Sigmoid colon (tissue), 7 donors: ENCODE data around the gene DNASE1L2. TPM values are rescaled to one million over a fixed set of nuclear protein-coding genes. Genes with fewer than 3 reads are reported as not detected.

Experiments
- DNase-seq: peaks from one replicate; pipeline ENCODE4 v3.0.0-alpha.2; 2019
- H3K27ac ChIP-seq, 4 donors: fragments of 200-600 bp; sonication (generic); one replicate each; pipeline ENCODE4 v1.5.1; 2016 to 2019; ENCODE audit warnings: mild to moderate bottlenecking in 1 of 4
- H3K27me3 ChIP-seq, 3 donors: fragments of 200-600 bp; sonication (generic); one replicate each; pipeline ENCODE4 v1.5.1; 2019; ENCODE audit warnings: mild to moderate bottlenecking in 1 of 3
- H3K36me3 ChIP-seq, 4 donors: fragments of 200-600 bp; sonication (generic); one replicate each; pipeline ENCODE4 v1.5.1; 2016 to 2019
- H3K4me1 ChIP-seq, 4 donors: fragments of 200-600 bp; sonication (generic); one replicate each; pipeline ENCODE4 v1.5.1; 2017 to 2019
- H3K4me3 ChIP-seq, 4 donors: fragments of 200-600 bp; sonication (generic); one replicate each; pipeline ENCODE4 v1.5.1; 2017 to 2019; ENCODE audit warnings: mild to moderate bottlenecking in 2 of 4, moderate library complexity in 1 of 4
- H3K9me3 ChIP-seq, 4 donors: fragments of 200-600 bp in 3 of 4; sonication (generic) in 3 of 4; one replicate each; pipeline versions ENCODE4 v1.5.1 to v1.6.1; 2013 to 2019
- CTCF ChIP-seq, 4 experiments: fragments of 450-650 bp in 3 of 4; fragments of 200-600 bp in 1 of 4; IDR thresholded peaks; one replicate each; pipeline ENCODE4 v1.5.1; 2016 to 2019; ENCODE audit warnings: antibody characterized with exemption in 4 of 4, mild to moderate bottlenecking in 3 of 4, moderate library complexity in 2 of 4
- EP300 ChIP-seq, 4 donors: sonication (generic); formaldehyde crosslinking; IDR thresholded peaks; one replicate each; pipeline ENCODE4 v1.6.1; 2017; ENCODE audit warnings: antibody characterized with exemption in 4 of 4
- POLR2A ChIP-seq, 2 donors: fragments of 450-650 bp; IDR thresholded peaks; one replicate each; pipeline ENCODE4 v1.6.1; 2016; ENCODE audit warnings: antibody characterized with exemption in 2 of 2, mild to moderate bottlenecking in 2 of 2, moderate library complexity in 2 of 2
- POLR2AphosphoS5 ChIP-seq, 4 donors: sonication (generic); formaldehyde crosslinking; IDR thresholded peaks; one replicate each; pipeline ENCODE4 v1.6.1; 2017; ENCODE audit warnings: antibody characterized with exemption in 4 of 4
- WGBS, 2 donors: extraction: QIAGEN DNeasy Blood & Tissue Kit; methylation state at CpG; one replicate each; pipeline ENCODE4 v1.1.7; 2013; 5-methylcytosine and 5-hydroxymethylcytosine counted together
- intact Hi-C: fragments of 100-400 bp; cut with DNase I; formaldehyde crosslinking; loops from one replicate; pipeline ENCODE4 v1.15.1; 2023
- polyA plus RNA-seq, 3 donors: library from polyadenylated mRNA; stranded (reverse); fragments of 200-250 nt; gene quantifications; one replicate each; pipeline ENCODE4 v1.2.3, GENCODE V29; 2013
- total RNA-seq, 4 donors: library from RNA; depleted of rRNA; stranded (reverse); fragments of >200 nt; gene quantifications; one replicate each; pipeline ENCODE4 v1.1.0, GENCODE V29; 2016
- donor health status: healthy with polysubstance abuse.
- donor health status: Bipolar disorder and iron deficiency.
- donor health status: healthy.

The DNASE1L2 gene
- total and polyA plus RNA-seq, 7 donors = 0.36 to 0.93 (median 0.82) TPM; not detected in 3

DNA sequence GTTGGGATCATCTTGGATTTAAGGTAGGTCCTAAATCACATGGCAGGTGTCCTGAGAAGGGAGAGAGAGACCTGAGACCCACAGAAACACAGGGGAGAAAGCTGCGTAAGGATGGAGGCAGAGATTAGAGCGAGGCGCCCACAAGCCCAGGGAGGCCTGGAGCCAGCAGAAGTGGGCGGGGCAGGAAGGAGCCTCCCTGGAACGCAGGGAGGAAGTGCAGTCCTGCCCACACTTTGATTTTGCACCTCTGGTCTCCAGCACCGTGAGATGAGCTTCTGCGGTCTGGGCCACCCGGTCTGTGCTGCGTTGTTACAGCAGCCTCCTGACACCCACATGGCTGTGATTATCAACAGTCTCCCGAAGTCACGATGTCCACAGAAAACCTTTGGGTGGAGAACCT is 6.4 kb downstream of the DNASE1L2 start:
- Histone ChIP-seq H3K4me1 (peaks cover 0 to 7% (median 6%) of the 10 kb centered on the region in 4 donors), H3K27ac (no peak overlapping the region), H3K36me3 (peaks cover 41 to 65% (median 50%) of the 10 kb centered on the region in 4 donors), H3K9me3 (no peaks in the 10 kb centered on the region), H3K4me3 (no peak overlapping the region), H3K27me3 (peaks cover 3 to 8% (median 6%) of the 10 kb centered on the region in 3 donors)
- DNase-seq = no peak
- intact Hi-C loops = no loop called here
- WGBS, 2 donors = 65 to 86% methylated on average over 11 of the region's 11 CpGs
- no peak for TF ChIP-seq POLR2AphosphoS5 (IDR thresholded peaks at IDR 0.05)
- TF ChIP-seq EP300 (IDR thresholded peaks at IDR 0.05) = no peak
- no peak for TF ChIP-seq CTCF (IDR thresholded peaks at IDR 0.05)
- TF ChIP-seq POLR2A (IDR thresholded peaks at IDR 0.05) = no peak

DNA sequence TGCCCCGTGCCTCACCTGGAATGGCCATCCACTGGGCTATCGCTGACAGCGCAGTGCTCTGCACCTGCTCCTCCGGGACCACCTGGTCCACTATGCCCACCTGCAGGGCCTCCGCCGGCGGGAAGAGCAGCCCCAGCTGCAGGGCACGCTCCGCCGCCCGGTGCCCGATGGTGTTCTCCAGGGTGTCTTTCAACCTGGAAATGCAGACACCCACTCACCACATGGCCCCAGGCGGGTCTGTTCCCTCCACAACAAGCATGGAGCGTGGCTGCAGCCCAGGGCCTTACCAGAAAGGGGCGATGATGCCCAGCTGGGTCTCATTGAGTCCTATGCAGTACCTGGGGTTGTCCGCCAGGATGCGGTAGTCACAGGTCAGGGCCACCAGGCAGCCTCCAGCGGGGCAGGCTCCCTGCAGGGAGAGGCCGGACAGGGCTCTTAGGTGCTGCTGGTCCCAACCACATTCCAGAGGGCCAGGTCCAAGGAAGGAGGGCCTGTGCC is 6.8 kb downstream of the DNASE1L2 start:
- TF ChIP-seq EP300 (IDR thresholded peaks at IDR 0.05) (no peak), POLR2A (IDR thresholded peaks at IDR 0.05) (no peak), POLR2AphosphoS5 (IDR thresholded peaks at IDR 0.05) (no peak), CTCF (IDR thresholded peaks at IDR 0.05) (no peak)
- no peak for DNase-seq
- WGBS, 2 donors = 94 to 97% methylated on average over 19 of the region's 19 CpGs
- Histone ChIP-seq H3K27ac (no peak overlapping the region), H3K4me3 (no peak overlapping the region), H3K4me1 (peaks cover 0 to 2% (median under 1%) of the 10 kb centered on the region in 4 donors), H3K9me3 (no peaks in the 10 kb centered on the region), H3K27me3 (peaks cover 0 to 3% (median 2%) of the 10 kb centered on the region in 3 donors), H3K36me3 (peaks cover 41 to 65% (median 50%) of the 10 kb centered on the region in 4 donors)
- intact Hi-C loops = no loop called here

GRCh38 chr16:2243781-2244180 is 7.5 kb downstream of the DNASE1L2 start:
- WGBS, 2 donors = 96% methylated on average over 11 of the region's 11 CpGs
- no peak overlapping the region for H3K27ac ChIP-seq
- H3K36me3 ChIP-seq = peaks cover 41 to 65% (median 50%) of the 10 kb centered on the region in 4 donors
- no peak for TF ChIP-seq CTCF (IDR thresholded peaks at IDR 0.05)
- TF ChIP-seq POLR2A (IDR thresholded peaks at IDR 0.05) = no peak
- TF ChIP-seq EP300 (IDR thresholded peaks at IDR 0.05) = no peak
- no peak for TF ChIP-seq POLR2AphosphoS5 (IDR thresholded peaks at IDR 0.05)
- no peak overlapping the region for H3K4me3 ChIP-seq
- no peaks in the 10 kb centered on the region for H3K27me3 ChIP-seq
- intact Hi-C loops = no loop called here
- no peaks in the 10 kb centered on the region for H3K9me3 ChIP-seq
- DNase-seq = no peak
- H3K4me1 ChIP-seq = peaks cover 0 to 2% (median 0%) of the 10 kb centered on the region in 4 donors

GRCh38 chr16:2244301-2244700 is 8.1 kb downstream of the DNASE1L2 start:
- H3K4me3 ChIP-seq = no peak overlapping the region
- intact Hi-C loops = no loop called here
- no peaks in the 10 kb centered on the region for H3K27me3 ChIP-seq
- H3K27ac ChIP-seq = no peak overlapping the region
- TF ChIP-seq CTCF (IDR thresholded peaks at IDR 0.05) (no peak), POLR2AphosphoS5 (IDR thresholded peaks at IDR 0.05) (no peak), EP300 (IDR thresholded peaks at IDR 0.05) (no peak), POLR2A (IDR thresholded peaks at IDR 0.05) (no peak)
- H3K4me1 ChIP-seq = peaks cover 0 to 8% (median 2%) of the 10 kb centered on the region in 4 donors
- no peak for DNase-seq
- H3K9me3 ChIP-seq = no peaks in the 10 kb centered on the region
- WGBS, 2 donors = 83 to 87% methylated on average over 17 of the region's 17 CpGs
- H3K36me3 ChIP-seq = peaks cover 41 to 65% (median 50%) of the 10 kb centered on the region in 4 donors
